Ovary (tissue), 9 donors: ENCODE measurements around the gene MPV17L2. TPM values are rescaled to one million over a fixed set of nuclear protein-coding genes. Genes with fewer than 3 reads are reported as not detected.

Source experiments
- DNase-seq, 5 donors: peaks; one replicate each; pipeline ENCODE4 v3.0.0-alpha.2; 2019 to 2020
- H3K27ac ChIP-seq, 2 donors: fragments of 200-600 bp; one replicate each; pipeline versions ENCODE4 v1.5.1 to v1.8.0; 2019 to 2022
- H3K27me3 ChIP-seq: fragments of 200-600 bp; one replicate; pipeline ENCODE4 v1.8.0; 2022
- H3K36me3 ChIP-seq: fragments of 200-600 bp; sonication (generic); one replicate; pipeline ENCODE4 v1.5.1; 2019
- H3K4me1 ChIP-seq: one replicate; pipeline ENCODE4 v1.8.1; 2013; ENCODE audit warnings: mild to moderate bottlenecking, moderate library complexity; ENCODE audit not compliant: insufficient read depth
- H3K4me3 ChIP-seq: fragments of 200-600 bp; sonication (generic); one replicate; pipeline ENCODE4 v1.5.1; 2017
- H3K9me3 ChIP-seq, 2 donors: fragments of 200-600 bp in 1 of 2; sonication (generic) in 1 of 2; one replicate each; pipeline versions ENCODE4 v1.5.1 to v1.8.1; 2013 to 2019; ENCODE audit warnings: mild to moderate bottlenecking in 1 of 2, moderate library complexity in 1 of 2
- EP300 ChIP-seq: sonication (generic); formaldehyde crosslinking; IDR thresholded peaks from one replicate; pipeline ENCODE4 v1.6.1; 2017; ENCODE audit warnings: antibody characterized with exemption
- POLR2A ChIP-seq: fragments of 450-650 bp; IDR thresholded peaks from one replicate; pipeline ENCODE4 v1.6.1; 2017; ENCODE audit warnings: antibody characterized with exemption, mild to moderate bottlenecking, moderate library complexity
- WGBS, 3 donors: extraction: QIAGEN DNeasy Blood & Tissue Kit in 1 of 3; methylation state at CpG; one replicate each; pipeline versions ENCODE4 v1.1.5 to v1.1.7; 2013 to 2017; 5-methylcytosine and 5-hydroxymethylcytosine counted together
- intact Hi-C, 4 donors: fragments of 100-400 bp; cut with DNase I; formaldehyde crosslinking; loops; one replicate each; pipeline versions ENCODE4 v1.11.0 to v1.15.1; 2022 to 2023
- polyA plus RNA-seq, 2 donors: library from polyadenylated mRNA; stranded (reverse); fragments of 200-250 nt in 1 of 2; fragments of 350-450 nt in 1 of 2; fragmentation: Illumina TruSeq in 1 of 2; extraction: RNeasy Lipid Tissue Mini Kit (QIAGEN cat#74804) in 1 of 2; gene quantifications; one replicate each; pipeline ENCODE4 v1.2.3, GENCODE V29; 2013 to 2014
- total RNA-seq, 7 donors: library from RNA; depleted of rRNA in 2 of 7; stranded (reverse); fragments of >200 nt in 2 of 7; fragmentation: NEBNext Ultra II Directional in 3 of 7; extraction: Animal tissue kit (Norgen Biotek cat#: 25700) in 3 of 7; gene quantifications; one replicate each; pipeline versions ENCODE4 v1.1.0 to v1.2.4, GENCODE V29; 2016 to 2023
- TF ChIP-seq, protein P1 (sequence below), 3 donors: fragments of 450-650 bp in 2 of 3; fragments of 200-600 bp in 1 of 3; IDR thresholded peaks; one replicate each; pipeline versions ENCODE4 v1.5.1 to v1.8.0; 2016 to 2022; ENCODE audit warnings: antibody characterized with exemption in 3 of 3, mild to moderate bottlenecking in 1 of 3
- donor health status: DM: no; HTN: no; CAD: no; lungs with moderate emphysema.
- donor health status: DM: no; HTN: no; CAD: no.
- donor health status: Bipolar disorder and iron deficiency.
- donor health status: DM: yes; HTN: yes; CAD: no.
- donor health status: DM: no; HTN: no; CAD: no.
- donor health status: DM: yes; HTN: yes; CAD: no.

Gene MPV17L2
- total and polyA plus RNA-seq, 9 donors = 3.5 to 15.2 (median 8.6) TPM

DNA sequence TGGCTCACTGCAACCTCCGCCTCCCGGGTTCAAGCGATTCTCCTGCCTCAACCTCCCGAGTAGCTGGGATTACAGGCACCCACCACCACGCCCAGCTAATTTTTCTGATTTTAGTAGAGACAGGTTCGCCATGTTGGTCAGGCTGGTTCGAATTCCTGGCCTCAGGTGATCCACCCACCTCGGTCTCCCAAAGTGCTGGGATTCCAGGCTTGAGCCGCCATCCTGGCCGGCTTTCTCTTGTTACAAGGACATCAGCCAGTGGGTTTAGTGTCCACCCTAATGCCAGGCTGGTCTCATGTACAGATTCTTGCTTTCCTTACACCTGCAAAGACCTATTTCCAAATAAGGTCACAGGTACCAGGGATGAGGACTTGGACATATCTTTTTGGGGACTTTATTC, 33.2 kb upstream of the MPV17L2 start:
- Histone ChIP-seq H3K4me3 (no peak overlapping the region), H3K4me1 (peaks cover 17% of the 10 kb centered on the region), H3K27me3 (no peaks in the 10 kb centered on the region), H3K9me3 (no peaks in the 10 kb centered on the region), H3K36me3 (no peaks in the 10 kb centered on the region), H3K27ac (no peak overlapping the region)
- TF ChIP-seq EP300 = no peak
- TF ChIP-seq, protein P1, sequence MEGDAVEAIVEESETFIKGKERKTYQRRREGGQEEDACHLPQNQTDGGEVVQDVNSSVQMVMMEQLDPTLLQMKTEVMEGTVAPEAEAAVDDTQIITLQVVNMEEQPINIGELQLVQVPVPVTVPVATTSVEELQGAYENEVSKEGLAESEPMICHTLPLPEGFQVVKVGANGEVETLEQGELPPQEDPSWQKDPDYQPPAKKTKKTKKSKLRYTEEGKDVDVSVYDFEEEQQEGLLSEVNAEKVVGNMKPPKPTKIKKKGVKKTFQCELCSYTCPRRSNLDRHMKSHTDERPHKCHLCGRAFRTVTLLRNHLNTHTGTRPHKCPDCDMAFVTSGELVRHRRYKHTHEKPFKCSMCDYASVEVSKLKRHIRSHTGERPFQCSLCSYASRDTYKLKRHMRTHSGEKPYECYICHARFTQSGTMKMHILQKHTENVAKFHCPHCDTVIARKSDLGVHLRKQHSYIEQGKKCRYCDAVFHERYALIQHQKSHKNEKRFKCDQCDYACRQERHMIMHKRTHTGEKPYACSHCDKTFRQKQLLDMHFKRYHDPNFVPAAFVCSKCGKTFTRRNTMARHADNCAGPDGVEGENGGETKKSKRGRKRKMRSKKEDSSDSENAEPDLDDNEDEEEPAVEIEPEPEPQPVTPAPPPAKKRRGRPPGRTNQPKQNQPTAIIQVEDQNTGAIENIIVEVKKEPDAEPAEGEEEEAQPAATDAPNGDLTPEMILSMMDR (IDR thresholded peaks at IDR 0.05) = no peak
- TF ChIP-seq POLR2A = no peak
- intact Hi-C loops = loop anchor here in 3 of 4 donors (5.0 to 10.0 kb wide), 3 partner anchors 43 to 65 kb away; partner anchors contain the start of gene PDE4C (in 1 of the 3)
- DNase-seq = no peak
- WGBS, 3 donors = 91 to 97% (median 95%) methylated on average over 10 of the region's 10 CpGs

DNA sequence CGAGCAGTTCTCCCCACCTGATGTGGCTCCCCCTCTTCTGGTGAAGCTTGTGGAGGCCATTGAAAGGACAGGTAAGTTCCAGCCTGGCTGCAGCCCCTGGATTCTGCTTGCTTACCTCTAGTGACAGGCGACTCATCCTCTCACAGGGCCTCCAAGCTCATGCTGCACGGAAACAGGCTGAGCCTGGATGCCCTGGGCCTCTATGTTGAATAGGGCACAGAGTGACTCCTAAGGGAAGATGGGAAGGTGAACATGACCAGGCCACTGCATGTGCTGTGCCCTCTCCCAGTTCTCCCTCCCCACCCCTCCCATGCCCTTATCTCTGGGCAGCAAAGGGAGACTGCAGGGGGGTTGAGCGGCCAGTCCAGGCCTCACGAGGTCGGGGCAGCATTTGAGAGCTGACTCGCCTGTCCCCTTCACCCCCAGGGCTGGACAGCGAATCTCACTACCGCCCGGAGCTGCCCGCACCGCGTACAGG, 32.5 kb upstream of the MPV17L2 start:
- DNase-seq = no peak
- Histone ChIP-seq H3K4me3 (peak overlapping the region; percentile 37), H3K27ac (peak overlapping the region; percentile 39 to 69), H3K27me3 (no peaks in the 10 kb centered on the region), H3K36me3 (no peaks in the 10 kb centered on the region), H3K9me3 (no peaks in the 10 kb centered on the region), H3K4me1 (peaks cover 17% of the 10 kb centered on the region)
- WGBS, 3 donors = 47 to 69% (median 49%) methylated on average over 8 to 13 of the region's 13 CpGs
- intact Hi-C loops = loop anchor here in 2 of 4 donors (5.0 to 10.0 kb wide), 2 partner anchors 43 to 46 kb away; no protein-coding TSS in a partner anchor
- TF ChIP-seq, protein P1 (IDR thresholded peaks at IDR 0.05) = no peak
- TF ChIP-seq EP300 = no peak
- TF ChIP-seq POLR2A = no peak

DNA sequence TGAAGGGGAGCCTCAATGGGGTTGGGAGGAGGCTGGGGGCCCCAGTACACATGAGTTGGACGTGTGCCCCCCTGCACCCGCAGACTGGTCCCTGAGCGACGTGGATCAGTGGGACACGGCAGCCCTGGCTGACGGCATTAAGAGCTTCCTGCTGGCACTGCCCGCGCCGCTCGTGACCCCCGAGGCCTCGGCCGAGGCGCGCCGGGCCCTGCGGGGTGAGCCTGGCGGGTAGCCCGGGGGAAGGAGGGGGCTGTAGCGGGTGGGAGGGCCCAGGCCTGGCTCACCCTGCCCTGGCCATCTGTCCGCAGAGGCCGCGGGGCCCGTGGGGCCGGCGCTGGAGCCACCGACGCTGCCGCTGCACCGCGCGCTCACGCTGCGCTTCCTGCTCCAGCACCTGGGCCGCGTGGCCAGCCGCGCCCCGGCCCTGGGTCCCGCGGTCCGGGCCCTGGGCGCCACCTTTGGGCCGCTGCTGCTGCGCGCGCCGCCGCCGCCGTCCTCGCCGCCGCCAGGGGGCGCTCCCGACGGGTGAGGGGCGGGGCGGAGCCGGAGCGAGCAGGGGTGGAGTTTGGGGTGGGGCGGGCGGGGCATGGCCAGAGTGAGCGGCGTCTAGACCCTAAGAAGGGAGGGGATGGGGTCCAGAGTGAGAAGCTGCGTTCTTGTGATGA, 31.9 kb upstream of the MPV17L2 start:
- TF ChIP-seq, protein P1 (IDR thresholded peaks at IDR 0.05) = peak; percentile 30 to 82 (median 64)
- TF ChIP-seq EP300 (no peak), POLR2A (no peak)
- H3K27ac ChIP-seq = peak overlapping the region; percentile 39 to 69
- peaks cover 17% of the 10 kb centered on the region for H3K4me1 ChIP-seq
- no peaks in the 10 kb centered on the region for H3K27me3 ChIP-seq
- peak; percentile 66 to 86 (median 80) for DNase-seq
- no peaks in the 10 kb centered on the region for H3K36me3 ChIP-seq
- intact Hi-C loops = loop anchor here in 2 of 4 donors (5.0 to 10.0 kb wide), 2 partner anchors 44 to 46 kb away; no protein-coding TSS in a partner anchor
- WGBS, 3 donors = 0 to 3% (median 2%) methylated on average over 11 to 66 of the region's 66 CpGs
- no peaks in the 10 kb centered on the region for H3K9me3 ChIP-seq
- H3K4me3 ChIP-seq = peak overlapping the region; percentile 37

DNA sequence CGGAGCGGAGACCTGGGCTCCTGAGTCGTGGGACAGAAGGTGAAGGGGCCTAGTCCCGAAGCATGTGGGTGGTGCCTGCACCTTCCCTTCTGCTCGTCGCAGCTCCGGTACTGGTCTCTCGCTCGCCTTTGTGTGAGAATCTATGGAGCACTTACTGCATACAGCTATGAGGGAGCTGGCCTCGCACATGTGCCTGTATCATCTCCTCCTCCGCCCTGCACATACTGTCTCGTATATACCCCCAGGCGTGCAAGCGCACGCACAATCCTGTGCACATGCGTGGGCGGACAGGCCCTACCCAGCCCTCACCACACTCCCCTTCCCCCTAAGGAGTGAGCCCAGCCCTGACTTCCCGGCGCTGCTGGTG, 31.4 kb upstream of the MPV17L2 start:
- no peaks in the 10 kb centered on the region for H3K36me3 ChIP-seq
- peak overlapping the region; percentile 37 for H3K4me3 ChIP-seq
- H3K4me1 ChIP-seq = peaks cover 16% of the 10 kb centered on the region
- H3K27me3 ChIP-seq = no peaks in the 10 kb centered on the region
- intact Hi-C loops = loop anchor here in 2 of 4 donors (5.0 to 10.0 kb wide), 2 partner anchors 44 to 47 kb away; no protein-coding TSS in a partner anchor
- no peaks in the 10 kb centered on the region for H3K9me3 ChIP-seq
- WGBS, 3 donors = 34 to 55% (median 37%) methylated on average over 18 to 19 of the region's 19 CpGs
- TF ChIP-seq POLR2A (no peak), EP300 (no peak)
- TF ChIP-seq, protein P1 (IDR thresholded peaks at IDR 0.05) = no peak
- no peak overlapping the region for H3K27ac ChIP-seq
- peak in 1 of 5 donors; percentile 51 for DNase-seq
